ENCODE data around the gene LEPROT. TPM values are rescaled to one million over a fixed set of nuclear protein-coding genes. Genes with fewer than 3 reads are reported as not detected.

LEPROT gene
- total and polyA plus RNA-seq, 2 of the 8 experiments (the other 6 are each of a cell fraction or from before 2014, with no cell fraction given): 25.7 to 27.2 TPM

DNA sequence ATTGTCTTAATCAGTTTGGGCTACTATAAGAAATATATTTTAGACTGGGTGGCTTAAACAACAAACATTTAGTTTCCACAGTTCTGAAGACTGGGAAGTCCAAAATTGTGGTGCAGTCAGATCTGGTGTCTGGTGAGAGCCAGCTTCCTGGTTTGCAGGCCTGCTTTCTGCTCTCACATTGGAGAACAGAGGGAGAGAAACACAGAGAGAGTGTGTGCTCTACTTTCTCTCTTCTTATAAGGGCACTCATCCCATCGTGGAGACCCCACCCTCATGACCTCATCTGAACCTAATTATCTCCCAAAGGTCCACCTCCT is 4.1 kb downstream of the LEPROT start:
- Histone ChIP-seq H4K20me1 (replicated peaks in 1 of 2; ENCODE audit: control insufficient read depth in 1 of 2, insufficient read depth in 2 of 2, low read length in 2 of 2) (no peaks in the 10 kb centered on the region), H2BK12ac (ENCODE audit: low read depth, low read length) (peak overlapping the region; percentile 72; the same call in 1 of the 2 replicates), H3K27me3 (replicated peaks in 1 of 4; ENCODE audit: control insufficient read depth in 3 of 4, extremely low read depth in 1 of 4, insufficient read depth in 3 of 4, low read length in 3 of 4) (no peaks in the 10 kb centered on the region), H2BK120ac (replicated peaks; ENCODE audit: low read depth, low read length) (no peak overlapping the region), H3K9ac (replicated peaks in 1 of 4; ENCODE audit: extremely low read depth in 1 of 4, low read depth in 3 of 4, low read length in 3 of 4) (no peak overlapping the region), H3K4me2 (ENCODE audit: insufficient read depth in 1 of 2, low read depth in 2 of 2, low read length in 2 of 2) (no peak overlapping the region), H3K27ac (ENCODE audit: low read depth, low read length) (no peak overlapping the region), H2BK20ac (ENCODE audit: low read length) (no peak overlapping the region), H3K14ac (ENCODE audit: insufficient read length) (no peak overlapping the region), H3K36me3 (ENCODE audit: control insufficient read depth in 2 of 4, insufficient read depth in 4 of 4, low read length in 3 of 4) (peaks cover 0 to 15% (median 4%) of the 10 kb centered on the region in 4 experiments; a peak in 4 of 8 replicates), H2AK5ac (ENCODE audit: low read depth, low read length) (no peak overlapping the region), H4K91ac (replicated peaks; ENCODE audit: insufficient read length, low read length) (no peak overlapping the region), H3K23ac (ENCODE audit: insufficient read length) (no peak overlapping the region), H3K4me3 (ENCODE audit: extremely low read depth in 1 of 4, insufficient read depth in 2 of 4, low read depth in 3 of 4, low read length in 4 of 4) (no peak overlapping the region), H2BK15ac (ENCODE audit: low read length) (no peak overlapping the region), H3K18ac (ENCODE audit: extremely low read depth, low read length) (no peak overlapping the region), H3K79me2 (ENCODE audit: control insufficient read depth in 1 of 2, insufficient read depth in 2 of 2, low read length in 2 of 2) (peaks cover 0 to 35% of the 10 kb centered on the region in 2 experiments; a peak in 3 of 4 replicates), H3K4me1 (replicated peaks in 1 of 4; ENCODE audit: control insufficient read depth in 3 of 4, insufficient read depth in 4 of 4, low read length in 3 of 4) (peaks cover 0 to 25% (median 6%) of the 10 kb centered on the region in 4 experiments; a peak in 5 of 7 replicates), H3K9me3 (ENCODE audit: insufficient read depth in 2 of 2, low read depth in 1 of 2, low read length in 1 of 2) (no peaks in the 10 kb centered on the region), H3K4ac (replicated peaks; ENCODE audit: insufficient read length, low read depth, low read length) (no peak overlapping the region), H3K23me2 (ENCODE audit: low read depth, low read length) (peaks cover 6% of the 10 kb centered on the region), H4K5ac (ENCODE audit: insufficient read length, low read depth, low read length) (no peak overlapping the region), H2AFZ (ENCODE audit: low read length) (no peak overlapping the region), H2BK5ac (ENCODE audit: low read depth, low read length) (no peak overlapping the region), H4K8ac (ENCODE audit: extremely low read depth, insufficient read depth, low read length) (no peak overlapping the region), H3K79me1 (ENCODE audit: low read depth, low read length) (peaks cover 9% of the 10 kb centered on the region), H3K56ac (replicated peaks; ENCODE audit: insufficient read length, low read depth, low read length) (no peak overlapping the region)
- no peak for DNase-seq (ENCODE audit: low read depth in 1 of 2, low spot score in 2 of 2)
- POLR2A ChIA-PET (ENCODE audit: partially characterized antibody): interaction anchor here (1.9 to 2.7 kb wide), 2 partner anchors 11 to 146 kb away, joined by 8 read pairs; no protein-coding TSS in a partner anchor
- no peak for TF ChIP-seq SIX5 (IDR thresholded peaks at IDR 0.05; ENCODE audit: low read depth, low read length)
- TF ChIP-seq, protein P1, sequence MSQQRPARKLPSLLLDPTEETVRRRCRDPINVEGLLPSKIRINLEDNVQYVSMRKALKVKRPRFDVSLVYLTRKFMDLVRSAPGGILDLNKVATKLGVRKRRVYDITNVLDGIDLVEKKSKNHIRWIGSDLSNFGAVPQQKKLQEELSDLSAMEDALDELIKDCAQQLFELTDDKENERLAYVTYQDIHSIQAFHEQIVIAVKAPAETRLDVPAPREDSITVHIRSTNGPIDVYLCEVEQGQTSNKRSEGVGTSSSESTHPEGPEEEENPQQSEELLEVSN (IDR thresholded peaks at IDR 0.05): no peak
- no peak for TF ChIP-seq SP1 (IDR thresholded peaks at IDR 0.05; ENCODE audit: low read depth, low read length)
- no peak for TF ChIP-seq CHD1 (IDR thresholded peaks at IDR 0.05; ENCODE audit: low read depth, low read length)
- TF ChIP-seq CHD2 (IDR thresholded peaks at IDR 0.05; ENCODE audit: low read length): no peak
- no peak for TF ChIP-seq SAP30 (IDR thresholded peaks at IDR 0.05; ENCODE audit: insufficient read depth, insufficient replicate concordance, low read length)
- no peak for TF ChIP-seq RXRA (IDR thresholded peaks at IDR 0.05; ENCODE audit: insufficient read depth, low read depth, low read length)
- no peak for TF ChIP-seq RNF2 (IDR thresholded peaks at IDR 0.05; ENCODE audit: borderline replicate concordance, low read depth, low read length, missing control alignments, poor library complexity, severe bottlenecking)
- no peak for TF ChIP-seq NANOG (IDR thresholded peaks at IDR 0.05; ENCODE audit: insufficient read depth, low read depth, low read length, poor library complexity, severe bottlenecking)
- WGBS, 2 experiments (ENCODE audit: extremely low coverage in 1 of 2, insufficient coverage in 1 of 2, insufficient read length in 1 of 2, insufficient replicate concordance in 2 of 2, low coverage in 1 of 2, low lambda C conversion rate in 2 of 2, missing lambda C conversion rate in 1 of 2): 85% methylated on average over 1 of the region's 1 CpG; no CpG with 5 or more reads in 1 of the 2 experiments
- CTCF ChIA-PET (ENCODE audit: partially characterized antibody): interaction anchor here (0.6 to 1.9 kb wide), 3 partner anchors 15 to 188 kb away, joined by 3 to 6 read pairs (median 3); no protein-coding TSS in a partner anchor
- FAIRE-seq: no peak

Measured in H1 (cell line).